ENCODE measurements around the gene HCN3. TPM values are rescaled to one million over a fixed set of nuclear protein-coding genes. Genes with fewer than 3 reads are reported as not detected.

HCN3 gene
- total RNA-seq, 1 donor from 2014 or later = 2.8 TPM

DNA sequence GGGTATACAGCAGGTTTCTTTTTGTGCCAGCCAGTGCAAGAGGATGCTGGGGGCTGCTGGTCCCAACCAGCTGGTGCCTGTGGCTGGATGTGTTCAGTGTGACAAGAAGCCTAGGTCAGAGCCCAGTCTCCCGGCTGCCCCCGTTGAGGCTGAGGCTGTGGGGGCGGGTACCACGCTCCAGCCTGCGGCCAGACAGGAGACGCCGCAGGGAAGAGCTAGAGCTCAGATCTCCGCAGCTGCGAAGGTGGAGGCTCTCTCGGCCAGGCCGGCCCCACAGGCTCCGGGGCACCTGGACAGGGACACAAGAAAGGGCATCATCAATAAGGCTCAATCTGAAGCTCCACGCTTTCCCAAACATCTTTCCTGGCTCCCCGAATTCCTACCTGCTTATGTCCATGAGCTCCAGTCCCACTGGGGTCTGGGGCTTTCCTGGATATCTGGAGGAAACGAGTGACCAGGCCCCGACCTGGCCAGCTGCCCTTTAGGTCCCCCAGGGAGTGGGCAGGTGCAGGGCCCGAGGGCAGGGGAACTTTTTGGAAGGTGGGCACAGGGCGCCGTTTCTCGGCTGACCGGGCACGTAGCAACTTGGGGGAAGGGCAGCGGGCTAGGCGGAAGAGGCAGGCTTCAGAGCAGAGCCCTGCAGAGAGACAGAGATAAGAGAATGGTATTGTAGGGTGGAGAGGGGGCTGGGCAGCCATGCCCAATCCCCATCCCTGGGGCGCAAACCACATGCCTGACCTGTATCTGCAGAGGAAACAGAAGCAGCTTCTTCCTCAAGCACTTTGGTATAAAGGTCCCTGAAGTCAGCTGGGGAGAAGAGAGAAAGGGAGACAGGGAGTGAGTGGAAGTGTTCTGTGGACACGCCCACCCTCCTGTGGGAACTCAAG is 29.4 kb upstream of the HCN3 start:
- Histone ChIP-seq H3K27me3 (ENCODE audit: control insufficient read depth, insufficient read depth, low read length) (no peaks in the 10 kb centered on the region), H3K36me3 (ENCODE audit: control insufficient read depth, insufficient read depth, low read length) (no peaks in the 10 kb centered on the region), H3K4me3 (ENCODE audit: low read depth, low read length) (no peak overlapping the region)
- no peak for DNase-seq (ENCODE audit: low read depth)
- TF ChIP-seq, protein P1, sequence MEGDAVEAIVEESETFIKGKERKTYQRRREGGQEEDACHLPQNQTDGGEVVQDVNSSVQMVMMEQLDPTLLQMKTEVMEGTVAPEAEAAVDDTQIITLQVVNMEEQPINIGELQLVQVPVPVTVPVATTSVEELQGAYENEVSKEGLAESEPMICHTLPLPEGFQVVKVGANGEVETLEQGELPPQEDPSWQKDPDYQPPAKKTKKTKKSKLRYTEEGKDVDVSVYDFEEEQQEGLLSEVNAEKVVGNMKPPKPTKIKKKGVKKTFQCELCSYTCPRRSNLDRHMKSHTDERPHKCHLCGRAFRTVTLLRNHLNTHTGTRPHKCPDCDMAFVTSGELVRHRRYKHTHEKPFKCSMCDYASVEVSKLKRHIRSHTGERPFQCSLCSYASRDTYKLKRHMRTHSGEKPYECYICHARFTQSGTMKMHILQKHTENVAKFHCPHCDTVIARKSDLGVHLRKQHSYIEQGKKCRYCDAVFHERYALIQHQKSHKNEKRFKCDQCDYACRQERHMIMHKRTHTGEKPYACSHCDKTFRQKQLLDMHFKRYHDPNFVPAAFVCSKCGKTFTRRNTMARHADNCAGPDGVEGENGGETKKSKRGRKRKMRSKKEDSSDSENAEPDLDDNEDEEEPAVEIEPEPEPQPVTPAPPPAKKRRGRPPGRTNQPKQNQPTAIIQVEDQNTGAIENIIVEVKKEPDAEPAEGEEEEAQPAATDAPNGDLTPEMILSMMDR (IDR thresholded peaks at IDR 0.05; ENCODE audit: insufficient read depth, low read length, poor library complexity, severe bottlenecking) = no peak

DNA sequence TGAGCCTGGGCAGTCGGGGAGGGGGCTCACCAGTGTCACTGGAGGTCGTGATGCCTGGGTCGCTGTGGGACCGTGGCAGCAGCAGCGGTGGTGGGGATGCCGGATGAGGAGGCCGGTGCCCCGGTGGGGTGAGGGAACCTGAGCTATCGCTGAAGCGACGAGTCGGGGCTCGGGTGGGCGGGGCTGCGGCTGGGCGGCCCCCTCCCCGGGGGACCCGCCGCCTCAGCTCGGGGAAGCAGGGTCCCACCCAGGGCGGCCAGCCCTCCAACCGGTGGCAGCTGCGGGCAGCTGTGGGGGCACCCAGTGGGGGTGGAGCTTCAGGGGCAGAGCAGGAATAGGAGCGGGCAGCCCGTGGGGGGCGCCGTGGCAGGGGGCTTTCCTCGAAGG is 27.0 kb upstream of the HCN3 start:
- TF ChIP-seq, protein P1 (IDR thresholded peaks at IDR 0.05; ENCODE audit: insufficient read depth, low read length, poor library complexity, severe bottlenecking) = no peak
- H3K27me3 ChIP-seq (ENCODE audit: control insufficient read depth, insufficient read depth, low read length) = no peaks in the 10 kb centered on the region
- no peak for DNase-seq (ENCODE audit: low read depth)
- H3K4me3 ChIP-seq (ENCODE audit: low read depth, low read length) = no peak overlapping the region
- H3K36me3 ChIP-seq (ENCODE audit: control insufficient read depth, insufficient read depth, low read length) = no peaks in the 10 kb centered on the region

DNA sequence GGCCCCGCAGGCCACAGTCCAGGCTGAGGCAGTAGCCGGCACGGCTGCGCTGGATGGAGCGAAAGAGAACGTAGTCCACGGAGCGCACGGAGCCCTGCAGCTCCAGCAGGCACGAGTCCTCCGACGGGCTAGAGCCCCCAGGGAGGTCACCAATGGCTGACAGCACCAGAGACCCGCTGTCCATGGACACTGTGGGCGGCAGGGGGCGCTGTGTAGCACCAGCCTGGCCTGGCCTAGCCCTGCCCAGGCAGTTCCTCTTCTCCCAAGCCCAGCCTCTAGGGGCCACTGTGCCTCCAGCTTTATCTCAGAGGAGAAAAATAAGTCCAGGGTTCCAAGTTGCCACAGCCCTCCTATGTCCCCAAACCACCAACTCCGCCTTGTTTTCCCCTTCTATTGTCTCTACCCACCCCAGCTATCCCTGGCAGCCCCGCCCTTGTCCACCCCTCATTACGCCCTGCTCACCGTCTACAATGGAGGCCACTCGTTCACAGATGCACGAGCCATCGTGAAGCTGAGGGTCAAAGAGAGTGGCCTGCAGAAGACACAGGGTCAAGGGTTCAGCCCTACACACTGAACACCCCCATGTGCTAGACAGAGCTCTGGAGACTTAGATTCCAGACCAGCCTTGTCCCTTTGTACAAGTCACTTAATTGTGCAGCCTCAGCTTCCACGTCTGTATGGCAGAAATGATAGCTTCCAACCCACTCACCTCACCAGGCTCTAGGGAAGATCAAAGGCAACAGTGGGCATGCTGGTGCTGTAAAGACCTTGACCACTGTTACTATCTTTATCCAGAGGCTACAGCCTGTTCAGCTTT is 26.4 kb upstream of the HCN3 start:
- Histone ChIP-seq H3K36me3 (ENCODE audit: control insufficient read depth, insufficient read depth, low read length) (no peaks in the 10 kb centered on the region), H3K4me3 (ENCODE audit: low read depth, low read length) (no peak overlapping the region), H3K27me3 (ENCODE audit: control insufficient read depth, insufficient read depth, low read length) (no peaks in the 10 kb centered on the region)
- TF ChIP-seq, protein P1 (IDR thresholded peaks at IDR 0.05; ENCODE audit: insufficient read depth, low read length, poor library complexity, severe bottlenecking) = peak; percentile 100
- peak; percentile 55 for DNase-seq (ENCODE audit: low read depth)

DNA sequence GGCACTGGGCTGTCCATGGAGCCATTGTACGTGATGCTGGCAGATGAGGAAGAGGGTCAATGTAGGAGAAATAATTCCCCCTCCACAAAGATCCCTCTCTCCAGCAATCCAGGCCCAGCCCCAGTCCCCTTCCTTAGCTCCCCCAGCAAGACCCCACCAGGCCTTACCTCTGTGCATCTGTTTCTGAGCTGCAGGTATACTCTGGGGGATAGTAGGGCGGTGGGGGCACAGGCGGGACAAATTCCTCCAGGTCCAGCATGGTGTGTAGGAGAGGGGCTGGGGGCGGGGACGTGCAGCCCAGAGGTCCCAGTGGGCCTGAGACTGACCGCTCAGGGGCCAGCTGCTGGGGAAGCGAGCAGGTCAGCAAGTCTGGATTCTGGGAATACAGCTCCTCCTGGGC is 25.7 kb upstream of the HCN3 start:
- TF ChIP-seq, protein P1 (IDR thresholded peaks at IDR 0.05; ENCODE audit: insufficient read depth, low read length, poor library complexity, severe bottlenecking) = no peak
- Histone ChIP-seq H3K36me3 (ENCODE audit: control insufficient read depth, insufficient read depth, low read length) (no peaks in the 10 kb centered on the region), H3K4me3 (ENCODE audit: low read depth, low read length) (no peak overlapping the region), H3K27me3 (ENCODE audit: control insufficient read depth, insufficient read depth, low read length) (no peaks in the 10 kb centered on the region)
- no peak for DNase-seq (ENCODE audit: low read depth)

DNA sequence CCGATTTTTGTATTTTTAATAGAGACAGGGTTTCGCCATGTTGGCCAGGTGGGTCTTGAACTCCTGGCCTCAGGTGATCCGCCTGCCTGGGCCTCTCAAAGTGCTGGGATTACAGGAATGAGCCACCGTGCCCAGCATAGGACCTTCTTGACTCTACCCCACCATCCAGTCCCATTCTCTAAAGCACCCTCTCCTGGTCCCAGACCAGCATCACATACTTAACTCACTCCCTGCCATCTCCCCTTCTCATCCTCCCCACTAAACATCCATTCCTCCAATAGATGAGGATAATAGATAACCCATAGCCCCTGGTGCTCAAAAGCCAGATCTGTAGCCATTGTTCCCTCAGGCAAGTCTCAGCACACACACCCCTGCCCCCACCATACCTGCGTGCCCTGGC is 24.1 kb upstream of the HCN3 start:
- no peak for DNase-seq (ENCODE audit: low read depth)
- H3K4me3 ChIP-seq (ENCODE audit: low read depth, low read length) = no peak overlapping the region
- TF ChIP-seq, protein P1 (IDR thresholded peaks at IDR 0.05; ENCODE audit: insufficient read depth, low read length, poor library complexity, severe bottlenecking) = no peak
- H3K36me3 ChIP-seq (ENCODE audit: control insufficient read depth, insufficient read depth, low read length) = no peaks in the 10 kb centered on the region
- H3K27me3 ChIP-seq (ENCODE audit: control insufficient read depth, insufficient read depth, low read length) = no peaks in the 10 kb centered on the region

All from kidney epithelial cell (primary cell).